Ishikawa (cell line): ENCODE results near the gene MARS1.

Experiments
- CEBPB ChIP-seq: IDR thresholded peaks from 2 replicates; pipeline ENCODE4 v1.6.1; 2012
- CREB1 ChIP-seq: IDR thresholded peaks from 2 replicates; pipeline ENCODE4 v1.6.1; 2012; ENCODE audit warnings: low read depth
- EGR1 ChIP-seq: IDR thresholded peaks from 2 replicates; pipeline ENCODE4 v1.6.1; 2012
- EP300 ChIP-seq: IDR thresholded peaks from 2 replicates; pipeline ENCODE4 v1.6.1; 2012; ENCODE audit warnings: borderline replicate concordance
- FOXM1 ChIP-seq: IDR thresholded peaks from 2 replicates; pipeline ENCODE4 v1.6.1; 2012; ENCODE audit warnings: low read depth, borderline replicate concordance
- NFIC ChIP-seq: IDR thresholded peaks from 2 replicates; pipeline ENCODE4 v1.6.1; 2012
- RAD21 ChIP-seq: IDR thresholded peaks from 2 replicates; pipeline ENCODE4 v1.6.1; 2012; ENCODE audit warnings: low read depth
- TAF1 ChIP-seq: IDR thresholded peaks from 2 replicates; pipeline ENCODE4 v1.6.1; 2012; ENCODE audit warnings: low read depth, mild to moderate bottlenecking
- TCF12 ChIP-seq: IDR thresholded peaks from 2 replicates; pipeline ENCODE4 v1.6.1; 2012; ENCODE audit warnings: low read depth
- TEAD4 ChIP-seq: IDR thresholded peaks from 2 replicates; pipeline ENCODE4 v1.6.1; 2012
- YY1 ChIP-seq: IDR thresholded peaks from 2 replicates; pipeline ENCODE4 v1.6.1; 2012; ENCODE audit warnings: low read depth
- ZBTB7A ChIP-seq: IDR thresholded peaks from 2 replicates; pipeline ENCODE4 v1.6.1; 2012; ENCODE audit warnings: low read depth
- TF ChIP-seq, protein P1 (sequence below): IDR thresholded peaks from 2 replicates; pipeline ENCODE4 v1.6.1; 2012; ENCODE audit warnings: low read depth, mild to moderate bottlenecking
- TF ChIP-seq, protein P2 (sequence below): IDR thresholded peaks from 2 replicates; pipeline ENCODE4 v1.6.1; 2012
- TF ChIP-seq, protein P3 (sequence below): IDR thresholded peaks from 2 replicates; pipeline ENCODE4 v1.6.1; 2012

The MARS1 gene

DNA sequence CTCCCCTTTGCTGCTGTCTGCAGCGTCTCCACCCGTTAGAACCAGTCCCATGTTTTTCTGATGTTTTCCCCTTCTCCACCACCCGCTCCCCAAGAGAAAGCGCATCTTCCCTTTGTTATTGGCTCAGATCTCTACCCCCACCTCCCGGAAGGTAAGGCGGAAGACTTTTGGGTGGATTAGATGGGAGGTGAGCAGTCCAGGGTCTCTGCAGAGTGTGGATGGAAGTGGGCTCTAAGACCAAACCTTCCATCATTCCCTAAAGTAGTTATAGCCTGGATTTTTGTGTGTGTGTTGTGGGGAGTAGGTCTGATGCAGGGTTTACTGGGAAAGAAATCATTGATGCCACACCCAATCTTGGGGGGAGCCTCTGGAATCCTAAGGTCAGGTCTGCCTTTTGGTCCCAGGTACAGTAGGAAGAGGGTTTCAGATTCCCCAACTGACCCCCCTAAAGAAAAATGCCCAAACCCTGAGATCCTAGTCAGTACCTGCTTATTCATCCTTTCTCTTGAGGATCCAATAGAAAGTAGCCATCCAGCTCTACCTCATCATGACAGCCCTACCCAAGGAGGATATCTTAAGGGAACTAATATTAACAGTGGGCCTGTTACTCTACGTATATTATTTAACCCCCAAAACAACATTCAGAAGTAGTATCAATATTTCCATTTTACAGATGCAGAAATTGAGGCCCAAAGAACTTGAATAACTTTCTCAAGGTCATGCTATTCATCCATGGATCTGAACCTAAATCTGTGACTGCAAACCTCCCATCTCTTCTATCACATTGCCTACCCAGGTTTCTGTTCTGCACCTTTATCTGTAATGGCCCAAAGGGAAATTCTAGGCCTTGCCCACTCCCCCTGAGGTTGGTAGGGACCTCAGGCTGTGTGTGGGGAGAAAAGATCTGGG is 63.0 kb downstream of the MARS1 start:
- TF ChIP-seq TCF12 (no peak), TEAD4 (no peak), NFIC (no peak), EP300 (no peak), CREB1 (no peak), ZBTB7A (no peak), TAF1 (no peak), EGR1 (no peak), FOXM1 (no peak), RAD21 (no peak), CEBPB (no peak), YY1 (no peak)
- TF ChIP-seq, protein P1, sequence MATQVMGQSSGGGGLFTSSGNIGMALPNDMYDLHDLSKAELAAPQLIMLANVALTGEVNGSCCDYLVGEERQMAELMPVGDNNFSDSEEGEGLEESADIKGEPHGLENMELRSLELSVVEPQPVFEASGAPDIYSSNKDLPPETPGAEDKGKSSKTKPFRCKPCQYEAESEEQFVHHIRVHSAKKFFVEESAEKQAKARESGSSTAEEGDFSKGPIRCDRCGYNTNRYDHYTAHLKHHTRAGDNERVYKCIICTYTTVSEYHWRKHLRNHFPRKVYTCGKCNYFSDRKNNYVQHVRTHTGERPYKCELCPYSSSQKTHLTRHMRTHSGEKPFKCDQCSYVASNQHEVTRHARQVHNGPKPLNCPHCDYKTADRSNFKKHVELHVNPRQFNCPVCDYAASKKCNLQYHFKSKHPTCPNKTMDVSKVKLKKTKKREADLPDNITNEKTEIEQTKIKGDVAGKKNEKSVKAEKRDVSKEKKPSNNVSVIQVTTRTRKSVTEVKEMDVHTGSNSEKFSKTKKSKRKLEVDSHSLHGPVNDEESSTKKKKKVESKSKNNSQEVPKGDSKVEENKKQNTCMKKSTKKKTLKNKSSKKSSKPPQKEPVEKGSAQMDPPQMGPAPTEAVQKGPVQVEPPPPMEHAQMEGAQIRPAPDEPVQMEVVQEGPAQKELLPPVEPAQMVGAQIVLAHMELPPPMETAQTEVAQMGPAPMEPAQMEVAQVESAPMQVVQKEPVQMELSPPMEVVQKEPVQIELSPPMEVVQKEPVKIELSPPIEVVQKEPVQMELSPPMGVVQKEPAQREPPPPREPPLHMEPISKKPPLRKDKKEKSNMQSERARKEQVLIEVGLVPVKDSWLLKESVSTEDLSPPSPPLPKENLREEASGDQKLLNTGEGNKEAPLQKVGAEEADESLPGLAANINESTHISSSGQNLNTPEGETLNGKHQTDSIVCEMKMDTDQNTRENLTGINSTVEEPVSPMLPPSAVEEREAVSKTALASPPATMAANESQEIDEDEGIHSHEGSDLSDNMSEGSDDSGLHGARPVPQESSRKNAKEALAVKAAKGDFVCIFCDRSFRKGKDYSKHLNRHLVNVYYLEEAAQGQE, result no peak
- TF ChIP-seq, protein P2, sequence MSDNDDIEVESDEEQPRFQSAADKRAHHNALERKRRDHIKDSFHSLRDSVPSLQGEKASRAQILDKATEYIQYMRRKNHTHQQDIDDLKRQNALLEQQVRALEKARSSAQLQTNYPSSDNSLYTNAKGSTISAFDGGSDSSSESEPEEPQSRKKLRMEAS, result no peak
- TF ChIP-seq, protein P3, sequence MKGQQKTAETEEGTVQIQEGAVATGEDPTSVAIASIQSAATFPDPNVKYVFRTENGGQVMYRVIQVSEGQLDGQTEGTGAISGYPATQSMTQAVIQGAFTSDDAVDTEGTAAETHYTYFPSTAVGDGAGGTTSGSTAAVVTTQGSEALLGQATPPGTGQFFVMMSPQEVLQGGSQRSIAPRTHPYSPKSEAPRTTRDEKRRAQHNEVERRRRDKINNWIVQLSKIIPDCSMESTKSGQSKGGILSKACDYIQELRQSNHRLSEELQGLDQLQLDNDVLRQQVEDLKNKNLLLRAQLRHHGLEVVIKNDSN, result no peak

DNA sequence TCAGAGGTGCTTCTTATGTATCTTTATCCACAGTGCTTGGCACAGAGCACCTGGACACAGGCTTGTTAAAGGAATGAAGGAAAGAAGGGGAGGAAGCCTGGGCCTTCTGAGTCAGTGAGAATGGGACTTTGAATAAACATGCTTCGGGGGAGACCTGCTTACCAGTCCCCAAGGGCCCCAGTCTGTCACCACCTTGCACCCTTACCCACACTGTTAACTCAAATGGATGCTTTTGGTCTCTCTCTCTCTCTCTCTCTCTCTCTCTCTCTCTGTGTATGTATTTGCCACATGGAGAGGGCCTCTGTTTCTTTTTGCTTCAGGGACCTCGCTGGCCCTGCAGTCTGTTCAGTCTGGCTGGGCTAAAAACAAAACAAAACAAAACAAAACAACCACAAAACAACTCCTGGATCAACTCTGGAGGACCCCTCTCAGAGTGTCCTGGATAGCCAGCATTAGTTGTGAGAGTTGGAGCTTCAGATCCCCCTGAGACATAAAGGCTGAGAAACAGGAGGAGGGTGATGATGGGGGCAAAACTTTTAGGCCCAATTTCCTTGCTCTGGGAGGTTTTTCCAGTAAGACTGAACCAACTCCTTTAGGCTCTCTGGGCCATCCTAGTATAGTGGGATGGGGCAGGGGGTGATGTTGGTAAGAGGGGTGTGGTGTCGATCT is 63.9 kb downstream of the MARS1 start:
- TF ChIP-seq CREB1, result no peak
- no peak for TF ChIP-seq YY1
- TF ChIP-seq TAF1, result no peak
- no peak for TF ChIP-seq EGR1
- no peak for TF ChIP-seq EP300
- TF ChIP-seq ZBTB7A, result no peak
- TF ChIP-seq CEBPB, result no peak
- TF ChIP-seq RAD21, result no peak
- no peak for TF ChIP-seq FOXM1

DNA sequence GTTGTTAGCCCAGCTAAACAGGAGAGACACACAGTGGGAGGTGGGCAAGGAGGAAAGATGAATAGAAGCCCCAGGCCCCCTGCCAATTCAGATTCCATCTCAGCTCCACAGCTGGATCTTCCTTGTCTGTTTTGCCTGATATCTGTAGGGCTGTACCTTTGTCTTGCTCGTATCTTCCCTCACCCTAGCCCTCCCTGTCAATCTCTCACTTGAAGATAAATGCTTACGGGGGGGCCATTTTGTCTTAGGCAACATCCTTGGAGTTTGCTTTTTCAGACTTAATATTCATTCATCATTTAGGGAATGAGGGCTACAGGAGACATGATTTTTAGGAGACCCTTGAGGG is 64.4 kb downstream of the MARS1 start:
- TF ChIP-seq, protein P1, result no peak
- no peak for TF ChIP-seq CEBPB

DNA sequence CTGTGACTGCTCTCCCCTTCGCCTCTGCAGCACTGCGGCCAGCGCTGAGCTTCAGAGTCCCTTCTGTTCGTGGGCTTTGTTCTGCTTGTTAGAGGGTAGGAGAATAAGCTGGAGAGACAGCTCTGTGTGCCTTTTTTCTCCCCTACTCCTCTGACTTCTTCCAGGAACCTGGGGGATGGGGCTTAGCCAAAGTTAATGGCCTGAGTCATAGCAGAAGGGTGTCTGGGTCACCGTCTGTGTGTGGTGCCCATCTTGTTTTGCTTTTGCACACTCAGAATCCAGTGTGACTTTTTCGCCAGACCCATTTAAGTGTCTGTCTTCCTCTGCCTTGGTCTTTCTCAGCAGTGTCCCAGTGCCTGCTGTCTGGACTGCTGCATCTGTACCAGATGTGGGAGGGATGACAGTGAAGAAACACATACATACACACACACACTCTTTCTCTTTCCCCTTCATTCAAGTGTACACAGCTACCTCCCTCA is 65.0 kb downstream of the MARS1 start:
- no peak for TF ChIP-seq EP300
- TF ChIP-seq EGR1, result no peak
- TF ChIP-seq NFIC, result no peak
- no peak for TF ChIP-seq TAF1
- TF ChIP-seq, protein P1, result no peak
- TF ChIP-seq RAD21, result no peak
- TF ChIP-seq, protein P3, result no peak
- TF ChIP-seq CEBPB, result no peak
- no peak for TF ChIP-seq ZBTB7A
